Posterior vena cava (tissue), 2 donors: ENCODE measurements around the gene INPP5F. TPM values are rescaled to one million over a fixed set of nuclear protein-coding genes. Genes with fewer than 3 reads are reported as not detected.
"Not testable (repeated sequence)": the region's sequence is repeated elsewhere in the genome, so short reads cannot be mapped to it uniquely, and the experiment has no call there.

Source experiments
- DNase-seq: peaks from one replicate; pipeline ENCODE4 v3.0.0-alpha.2; 2020; ENCODE audit warnings: low spot score
- intact Hi-C, 2 donors: fragments of 100-400 bp; cut with DNase I; formaldehyde crosslinking; loops; one replicate each; pipeline versions ENCODE4 v1.14.1 to v1.14.2; 2022 to 2023
- total RNA-seq, 2 donors: library from RNA; stranded (reverse); fragmentation: NEBNext Ultra II Directional; extraction: Animal tissue kit (Norgen Biotek cat#: 25700); gene quantifications; one replicate each; pipeline ENCODE4 v1.2.1, GENCODE V29; 2021
- donor health status: DM: yes; HTN: yes; CAD: no.
- donor health status: DM: yes; HTN: yes; CAD: no.

The INPP5F gene
- total RNA-seq, 2 donors from 2014 or later: 10.5 to 21.9 TPM

GRCh38 chr10:119834188-119834587 lies 108.3 kb downstream of the INPP5F start:
- intact Hi-C loops: loop anchor here in 1 of 2 donors (10.0 kb wide), 1 partner anchor 79 kb away; no protein-coding TSS in a partner anchor
- DNase-seq: no peak

- DNase-seq: no peak
- intact Hi-C loops: no loop called here
Observed at GRCh38 chr10:119845656-119846055, 119.8 kb downstream of the INPP5F start.

DNA sequence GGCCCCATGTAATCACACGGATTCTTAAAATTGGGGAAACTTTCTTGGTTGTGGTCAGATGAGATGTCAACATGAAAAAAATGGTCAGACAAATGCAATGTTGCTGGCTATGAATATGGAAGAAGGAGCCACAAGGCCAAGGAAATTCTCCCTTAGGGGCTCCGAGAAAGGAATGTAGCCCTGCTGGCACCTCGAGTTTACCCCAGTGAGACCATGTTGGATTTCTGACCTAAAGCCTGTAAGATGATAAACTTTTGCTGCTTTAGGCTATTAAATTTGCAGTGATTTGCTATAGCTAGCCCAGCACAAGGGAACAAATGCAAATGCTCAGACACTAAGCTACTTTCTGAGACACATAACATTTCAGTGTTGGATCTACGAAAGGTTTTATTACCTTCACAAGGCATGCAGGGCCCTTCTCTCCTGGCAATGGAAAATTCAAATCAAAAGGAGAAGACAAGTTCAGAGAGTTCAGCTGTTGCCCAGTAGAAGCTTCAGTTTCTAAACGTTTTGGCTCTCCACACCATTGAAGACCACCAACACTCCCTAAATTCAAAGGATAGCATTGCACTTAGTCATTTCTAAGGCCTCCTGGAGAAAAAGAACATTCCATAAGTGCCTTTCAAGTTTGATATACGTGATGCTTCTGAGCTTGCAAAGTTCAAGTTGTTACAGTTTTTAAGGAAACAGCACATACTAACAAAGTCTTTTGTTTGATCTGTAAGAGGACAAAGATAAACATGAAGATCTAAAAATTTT lies 123.4 kb downstream of the INPP5F start:
- intact Hi-C loops: no loop called here
- no peak for DNase-seq

- intact Hi-C loops: loop anchor here in 1 of 2 donors (10.0 kb wide), 2 partner anchors 95 to 165 kb away; no protein-coding TSS in a partner anchor
- DNase-seq: no peak
Observed at GRCh38 chr10:119849944-119850343, 124.1 kb downstream of the INPP5F start.

DNA sequence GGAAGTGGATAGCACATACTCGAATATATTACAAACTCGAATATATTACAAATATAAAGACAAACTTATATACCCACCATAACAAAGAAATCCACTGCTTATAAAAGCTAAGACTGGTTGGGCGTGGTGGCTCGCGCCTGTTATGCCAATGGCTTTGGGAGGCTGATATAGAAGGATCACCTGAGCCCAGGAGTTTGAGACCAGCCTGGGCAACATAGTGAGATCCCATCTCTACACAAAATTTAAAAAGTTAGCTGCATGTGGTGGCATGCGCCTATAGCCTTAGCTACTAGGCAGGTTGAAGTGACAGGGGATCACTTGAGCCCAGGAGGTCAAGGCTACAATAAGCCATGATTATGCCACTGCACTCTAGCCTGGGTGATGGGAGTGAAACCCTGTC lies 126.4 kb downstream of the INPP5F start:
- intact Hi-C loops: loop anchor here in 1 of 2 donors (10.0 kb wide), 2 partner anchors 97 to 167 kb away; no protein-coding TSS in a partner anchor
- DNase-seq: no peak

- intact Hi-C loops: loop anchor here in 1 of 2 donors (10.0 kb wide), 2 partner anchors 98 to 168 kb away; no protein-coding TSS in a partner anchor
- no peak for DNase-seq
Observed at GRCh38 chr10:119852822-119853221, 127.0 kb downstream of the INPP5F start.

DNA sequence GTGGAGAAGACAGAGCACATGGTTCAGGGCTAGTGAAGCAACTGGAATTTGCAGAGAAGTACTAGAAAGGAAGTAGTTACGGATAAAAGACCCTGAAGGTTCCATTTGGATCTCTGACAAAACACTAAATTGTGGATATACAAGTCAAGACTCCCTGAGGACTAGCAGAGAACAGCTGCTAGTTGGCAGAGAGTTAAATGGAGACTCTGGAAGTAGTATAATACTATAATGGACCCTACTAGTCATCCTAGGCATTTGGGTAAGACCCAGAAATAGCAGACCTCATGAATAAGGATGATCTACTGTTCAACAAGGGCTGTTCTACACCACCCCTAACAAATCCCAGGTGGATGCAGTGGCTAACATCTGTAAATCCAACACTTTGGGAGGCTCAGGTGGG lies 127.7 kb downstream of the INPP5F start:
- DNase-seq: no peak
- intact Hi-C loops: loop anchor here in 1 of 2 donors (10.0 kb wide), 2 partner anchors 99 to 169 kb away; no protein-coding TSS in a partner anchor

- intact Hi-C loops: loop anchor here in 1 of 2 donors (10.0 kb wide), 2 partner anchors 103 to 173 kb away; no protein-coding TSS in a partner anchor
- no peak for DNase-seq
Observed at GRCh38 chr10:119858063-119858462, 132.2 kb downstream of the INPP5F start.

DNA sequence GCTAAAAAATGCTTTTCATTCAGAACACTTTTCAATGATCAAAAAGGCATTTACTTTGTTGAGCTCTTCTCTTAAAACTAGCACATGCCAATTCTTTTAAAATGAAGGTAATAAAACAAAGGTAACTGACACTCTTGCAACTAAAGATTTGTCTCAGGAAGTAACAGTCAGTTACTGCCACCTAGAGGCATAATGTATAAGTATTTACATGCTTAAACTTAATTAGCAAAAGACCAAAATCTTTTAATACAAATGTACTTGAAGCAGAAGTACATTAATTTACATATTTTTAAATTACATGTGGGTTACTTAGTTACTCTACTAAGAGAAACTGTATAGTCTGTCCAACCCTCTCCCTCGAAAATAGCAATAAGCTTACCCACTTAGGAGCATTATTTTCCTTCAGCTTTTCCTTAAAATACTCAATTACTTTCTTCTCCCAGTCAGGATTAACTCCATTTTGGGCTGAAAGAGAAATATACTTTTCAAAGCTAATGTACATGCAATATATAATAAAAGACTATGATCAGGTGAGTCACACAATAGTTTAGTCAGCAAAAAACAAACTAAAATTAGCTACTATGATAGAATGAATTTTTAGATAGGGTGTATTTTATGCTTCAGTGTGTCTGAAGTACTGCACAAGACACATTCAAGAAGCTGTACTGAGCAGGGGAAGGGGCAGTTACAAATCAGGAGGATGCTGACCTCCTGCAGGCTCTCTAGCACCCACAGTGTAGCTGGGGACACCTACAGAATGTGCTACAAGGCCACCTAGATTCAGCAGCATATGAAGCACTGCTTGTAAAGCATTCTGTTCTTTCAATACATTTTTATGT lies 133.8 kb downstream of the INPP5F start:
- DNase-seq: no peak
- intact Hi-C loops: loop anchor here (10.0 kb wide), 4 partner anchors 105 to 255 kb away; no protein-coding TSS in a partner anchor

DNA sequence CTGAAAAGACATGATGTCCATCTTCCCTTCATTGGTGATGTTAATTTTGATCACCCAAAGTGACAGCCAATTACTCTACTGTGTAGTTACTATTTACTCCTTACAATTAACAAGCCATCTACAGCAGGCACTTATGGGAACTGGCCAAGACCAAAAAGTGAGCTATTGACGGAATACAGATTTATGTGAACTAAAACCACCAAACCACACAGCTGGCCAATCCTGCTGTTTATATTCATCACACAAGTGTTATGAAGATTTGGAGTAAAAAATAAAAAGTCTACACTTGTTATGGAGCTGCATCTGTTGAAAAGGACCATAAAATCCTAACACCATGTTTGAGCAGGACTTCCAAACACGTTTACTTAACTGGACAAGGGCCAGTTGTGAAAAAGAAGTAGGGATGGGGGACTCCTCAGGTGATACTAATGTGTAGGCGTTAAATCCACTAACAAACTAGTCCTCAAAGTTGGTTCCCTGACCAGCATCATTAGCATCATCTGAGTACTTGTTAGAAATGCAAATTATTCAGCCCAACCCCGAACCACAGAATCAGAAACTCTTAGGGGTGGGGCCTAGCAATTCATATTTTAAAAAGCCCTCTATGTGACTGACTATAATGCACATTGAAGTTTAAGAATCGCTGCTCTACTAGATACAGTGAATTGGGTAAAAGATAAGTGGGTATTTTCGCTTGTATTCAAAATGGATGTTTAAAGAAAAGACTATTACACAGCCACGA lies 135.2 kb downstream of the INPP5F start:
- intact Hi-C loops: loop anchor here in 1 of 2 donors (10.0 kb wide), 3 partner anchors 116 to 256 kb away; no protein-coding TSS in a partner anchor
- DNase-seq: no peak

GRCh38 chr10:119862524-119862923 lies 136.7 kb downstream of the INPP5F start:
- intact Hi-C loops: loop anchor here in 1 of 2 donors (10.0 kb wide), 3 partner anchors 118 to 258 kb away; no protein-coding TSS in a partner anchor
- DNase-seq: no peak

DNA sequence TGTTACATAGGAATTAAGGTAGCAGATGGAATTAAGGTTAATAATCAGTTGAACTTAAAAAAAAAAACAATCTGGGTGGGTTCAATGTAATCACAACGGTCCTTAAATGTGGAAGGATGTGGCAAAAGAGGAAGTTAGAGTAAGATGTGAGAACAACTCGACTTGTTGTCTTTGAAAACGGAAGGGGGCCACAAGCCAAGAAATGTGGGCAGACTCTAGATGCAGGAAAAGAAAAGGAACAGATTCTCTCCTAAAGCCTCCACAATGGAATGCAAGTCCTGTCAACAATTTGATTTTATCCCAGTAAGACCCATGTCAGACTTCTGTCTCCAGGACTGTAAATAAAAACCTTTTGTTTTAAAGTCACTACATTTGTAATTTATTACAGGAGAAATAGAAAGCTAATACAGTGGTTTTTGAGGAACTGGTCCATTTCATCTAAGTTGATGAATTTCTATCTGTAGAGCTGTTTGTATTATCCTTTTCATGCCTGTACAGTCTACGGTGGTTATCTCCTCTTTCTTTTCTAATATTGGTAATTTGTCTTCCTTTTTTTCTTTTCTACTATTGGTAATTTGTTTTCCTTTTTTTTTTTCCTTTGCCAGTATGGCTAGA lies 138.2 kb downstream of the INPP5F start:
- intact Hi-C loops: loop anchor here in 1 of 2 donors (10.0 kb wide), 3 partner anchors 119 to 259 kb away; no protein-coding TSS in a partner anchor
- no peak for DNase-seq

- DNase-seq: no peak
- intact Hi-C loops: loop anchor here (5.0 to 10.0 kb wide), 4 partner anchors 121 to 1657 kb away; no protein-coding TSS in a partner anchor
Observed at GRCh38 chr10:119865699-119866240, 139.9 kb downstream of the INPP5F start.

DNA sequence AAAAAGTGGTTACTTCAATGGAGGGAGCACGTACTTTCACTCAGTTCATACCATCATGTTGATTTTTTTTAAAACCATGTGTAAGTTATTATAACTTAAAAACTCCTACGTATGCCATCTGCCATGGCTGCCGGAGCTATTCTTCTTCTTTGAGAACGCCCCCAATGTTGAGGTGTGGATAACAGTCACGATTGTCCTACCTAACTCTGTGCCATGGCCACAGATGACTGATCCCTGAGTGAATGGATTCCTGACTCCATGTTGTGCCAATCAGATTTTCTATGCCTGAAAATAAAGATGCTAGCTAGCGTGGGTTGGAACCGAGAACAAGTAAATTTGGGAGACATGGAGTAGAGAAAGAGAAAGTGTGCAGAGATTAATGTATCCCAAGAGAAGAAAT lies 141.5 kb downstream of the INPP5F start:
- intact Hi-C loops: loop anchor here (5.0 to 10.0 kb wide), 4 partner anchors 123 to 1655 kb away; no protein-coding TSS in a partner anchor
- DNase-seq: no peak

DNA sequence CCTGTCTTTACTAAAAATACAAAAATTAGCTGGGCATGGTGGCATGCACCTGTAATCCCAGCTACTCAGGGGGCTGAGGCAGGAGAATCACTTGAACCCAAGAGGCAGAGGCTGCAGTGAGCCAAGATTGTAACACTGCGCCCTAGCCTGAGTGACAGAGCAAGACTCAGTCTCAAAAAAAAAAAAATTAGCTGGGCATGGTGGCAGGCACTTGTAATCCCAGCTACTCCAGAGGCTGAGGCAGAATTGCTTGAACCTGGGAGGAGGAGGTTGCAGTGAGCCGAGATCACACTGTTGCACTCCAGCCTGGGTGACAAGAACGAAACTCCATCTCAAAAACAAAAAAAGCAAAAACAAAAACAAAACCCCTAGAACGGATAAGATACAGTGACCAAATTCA lies 143.5 kb downstream of the INPP5F start:
- intact Hi-C loops: loop anchor here (5.0 to 10.0 kb wide), 4 partner anchors 125 to 1653 kb away; no protein-coding TSS in a partner anchor
- not testable (repeated sequence) for DNase-seq

- intact Hi-C loops: no loop called here
- peak; percentile 84 for DNase-seq
Observed at GRCh38 chr10:119871881-119872609, 146.2 kb downstream of the INPP5F start.

- no peak for DNase-seq
- intact Hi-C loops: no loop called here
Observed at GRCh38 chr10:119872610-119872859, 146.7 kb downstream of the INPP5F start, which contains the start of gene MCMBP. TSS of gene MCMBP (minus strand) at chr10:119872843. CDS start at chr10:119872584, 259 bp downstream.
